NCI-H2107 treated with DMSO at 0.1 percent for 48 hours (cell line): ENCODE measurements around the gene SH3BGR.
A peak's percentile ranks its signal among the peaks of the same experiment; 100 is the strongest.

Experiments used
- DNase-seq: peaks from one replicate; lab custom pipeline; 2025; ENCODE audit not compliant: unreplicated experiment; lab: John Stamatoyannopoulos, UW

The SH3BGR gene

DNA sequence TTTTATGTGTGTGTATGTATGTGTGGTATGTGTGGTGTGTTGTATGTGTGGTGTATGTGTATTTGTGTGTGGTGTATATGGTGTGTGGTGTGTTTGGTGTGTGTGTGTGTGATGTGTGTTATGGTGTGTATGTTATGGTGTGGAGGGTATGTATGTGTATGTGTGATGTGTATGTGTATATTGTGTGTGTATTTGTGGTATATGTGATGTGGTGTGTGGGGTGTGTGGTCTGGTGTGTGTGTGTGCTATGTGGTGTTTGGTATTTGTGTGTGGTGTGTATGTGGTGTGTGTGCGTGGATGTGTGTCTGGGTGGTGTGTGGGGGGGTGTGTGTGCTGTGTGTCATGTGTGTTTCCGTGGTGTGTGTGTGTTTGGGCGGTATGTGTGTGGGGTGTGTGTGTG, 59.3 kb downstream of the SH3BGR start:
- no peak for DNase-seq

DNA sequence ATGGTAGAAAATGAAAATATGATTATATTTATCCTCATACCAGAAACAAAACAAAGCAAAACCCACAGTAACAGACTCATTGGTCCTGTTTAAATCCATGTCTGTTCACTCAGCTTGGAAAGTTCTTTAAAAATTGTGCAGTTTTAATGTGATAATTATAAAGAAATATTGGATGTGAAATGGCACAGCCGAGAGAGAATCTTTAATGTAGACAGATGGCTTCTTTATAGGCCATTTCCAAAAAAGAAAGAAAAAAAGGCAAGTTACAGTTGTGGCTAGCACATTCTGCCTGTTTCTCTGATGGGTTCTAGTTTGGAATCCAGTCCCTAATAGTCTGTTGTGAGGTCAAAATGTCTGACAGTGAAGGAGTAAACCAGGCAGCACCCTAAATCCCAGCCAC, 62.0 kb downstream of the SH3BGR start:
- no peak for DNase-seq

DNA sequence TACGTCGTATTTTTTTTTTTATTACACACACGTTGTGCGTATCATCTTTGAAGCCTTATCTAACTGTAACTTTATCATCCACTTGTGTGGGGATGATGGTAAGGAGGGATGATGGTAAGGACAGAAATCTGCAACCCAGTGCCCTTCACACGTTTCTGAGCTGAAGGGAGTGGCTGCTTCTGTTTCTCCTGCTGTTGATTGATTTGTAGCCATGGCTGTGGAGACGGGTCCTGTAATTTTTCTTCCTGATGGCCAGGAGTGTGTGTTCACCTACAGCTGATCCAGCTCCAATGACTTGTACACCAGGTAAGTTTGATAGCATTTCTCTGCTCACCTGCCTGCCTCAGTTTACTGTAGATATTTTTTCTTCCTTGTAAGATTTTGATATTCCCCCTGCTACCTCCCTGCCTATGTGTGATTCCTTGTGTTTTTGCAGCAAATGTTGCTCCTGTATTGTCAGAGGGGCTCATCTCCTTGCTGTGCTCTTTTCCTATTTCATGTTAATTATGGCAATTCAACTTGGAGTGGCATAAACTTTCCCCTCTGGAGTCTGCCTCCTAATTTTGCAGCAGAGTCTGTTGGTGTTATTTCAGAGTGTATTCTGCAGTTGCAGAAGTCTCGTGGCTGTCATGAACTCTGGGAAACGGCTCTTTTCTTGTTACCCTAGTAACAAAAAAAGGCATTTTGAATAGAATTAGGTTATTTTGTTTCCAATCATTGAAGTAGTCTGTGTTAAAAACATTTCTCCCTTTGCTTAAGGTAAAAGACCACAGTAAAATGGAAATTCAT, 64.1 kb downstream of the SH3BGR start:
- DNase-seq, result no peak

DNA sequence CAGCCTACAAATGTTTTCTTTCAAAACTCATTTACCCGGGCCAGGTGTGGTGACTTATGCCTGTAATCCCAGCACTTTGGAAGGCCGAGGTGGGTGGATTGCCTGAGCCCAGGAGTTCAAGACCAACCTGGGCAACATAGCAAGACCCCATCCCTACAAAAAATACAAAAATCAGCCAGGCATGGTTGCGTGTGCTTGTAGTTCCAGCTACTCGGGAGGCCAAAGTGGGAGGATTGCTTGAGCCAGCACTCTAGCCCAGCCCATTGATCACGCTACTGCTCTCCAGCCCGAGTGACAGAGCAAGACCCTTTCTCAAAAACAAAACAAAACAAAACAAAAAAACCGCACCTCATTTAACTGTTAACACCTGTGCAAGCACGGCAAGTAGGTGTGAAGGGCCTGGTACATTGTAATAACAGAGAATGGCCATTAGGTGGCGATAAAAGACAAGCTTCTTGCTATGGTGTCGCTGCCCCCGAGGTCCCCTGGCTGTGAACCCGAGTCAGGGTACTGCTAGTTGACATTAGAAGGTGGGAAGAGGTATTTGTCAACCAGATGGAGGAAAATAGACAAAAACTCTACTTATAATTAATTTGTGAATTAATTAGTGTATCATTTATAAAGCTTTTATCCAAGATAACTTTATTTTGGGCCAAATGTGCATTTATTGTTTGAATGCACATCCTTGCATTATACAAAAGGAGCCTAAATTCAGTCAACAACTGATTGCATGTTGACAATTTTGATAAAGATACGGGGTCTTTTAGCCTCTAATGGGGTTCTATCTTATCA, 66.5 kb downstream of the SH3BGR start:
- DNase-seq, result peak; percentile 82

DNA sequence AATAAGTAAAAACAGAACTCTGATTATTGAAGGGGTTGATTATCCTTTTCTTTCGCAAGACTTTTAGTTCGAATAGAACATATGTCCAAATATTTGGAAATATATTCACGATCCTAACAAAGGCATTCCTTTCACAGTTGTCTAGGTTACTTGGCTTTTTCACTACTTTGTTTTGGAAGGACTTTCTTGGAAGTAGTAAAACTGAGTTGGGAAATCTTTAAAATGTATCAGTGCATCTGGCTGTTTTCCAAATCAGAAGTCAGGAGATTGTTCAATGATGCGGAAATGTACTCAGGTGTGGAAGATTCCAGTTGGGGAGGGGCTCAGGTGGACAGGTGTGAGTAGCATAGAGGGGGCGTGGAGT, 67.1 kb downstream of the SH3BGR start:
- DNase-seq, result no peak

GRCh38 chr21:39519835-39520234, 68.1 kb downstream of the SH3BGR start:
- DNase-seq, result no peak

DNA sequence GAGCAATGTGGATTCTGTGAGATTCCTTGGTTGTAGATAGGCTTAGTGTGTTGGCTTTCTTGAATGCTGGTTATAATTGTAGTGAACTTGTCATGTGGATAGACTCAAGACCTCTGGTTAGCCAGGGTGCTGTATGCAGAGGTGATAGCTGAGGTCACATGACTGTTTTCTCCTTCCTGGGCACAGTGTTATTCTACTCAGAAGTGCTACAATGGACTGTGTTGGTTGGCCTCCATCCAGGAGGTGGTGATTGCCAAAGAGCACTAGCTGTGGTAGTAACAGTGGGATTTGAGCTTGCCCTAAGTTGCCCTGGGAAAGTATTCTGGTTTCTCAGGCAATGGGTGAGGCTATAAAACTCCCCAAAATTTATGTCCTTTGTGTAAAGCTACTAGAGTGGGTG, 71.6 kb downstream of the SH3BGR start:
- DNase-seq, result no peak

DNA sequence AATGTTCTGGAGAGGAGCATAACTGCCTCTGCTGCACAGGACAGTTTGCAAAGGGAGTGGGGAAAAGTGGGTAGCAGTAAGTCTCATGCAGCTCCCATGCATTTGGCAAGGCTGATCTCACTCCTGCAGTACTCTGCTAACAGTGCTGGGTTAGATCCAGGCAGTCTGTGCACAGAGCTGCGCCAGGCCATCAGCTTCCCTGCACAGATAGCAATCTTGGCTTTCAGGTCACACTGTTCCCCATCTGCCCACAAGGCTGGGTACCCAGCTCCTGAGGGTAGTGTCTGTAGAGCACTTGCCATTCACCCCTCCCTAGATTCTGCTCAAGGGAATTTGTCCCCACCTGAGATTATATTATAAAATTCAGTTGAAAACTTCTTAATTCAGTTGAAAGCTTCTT, 72.1 kb downstream of the SH3BGR start:
- DNase-seq, result no peak

- DNase-seq, result peak; percentile 8
These were observed 73.4 kb downstream of the SH3BGR start for GRCh38 chr21:39525129-39525528.

DNA sequence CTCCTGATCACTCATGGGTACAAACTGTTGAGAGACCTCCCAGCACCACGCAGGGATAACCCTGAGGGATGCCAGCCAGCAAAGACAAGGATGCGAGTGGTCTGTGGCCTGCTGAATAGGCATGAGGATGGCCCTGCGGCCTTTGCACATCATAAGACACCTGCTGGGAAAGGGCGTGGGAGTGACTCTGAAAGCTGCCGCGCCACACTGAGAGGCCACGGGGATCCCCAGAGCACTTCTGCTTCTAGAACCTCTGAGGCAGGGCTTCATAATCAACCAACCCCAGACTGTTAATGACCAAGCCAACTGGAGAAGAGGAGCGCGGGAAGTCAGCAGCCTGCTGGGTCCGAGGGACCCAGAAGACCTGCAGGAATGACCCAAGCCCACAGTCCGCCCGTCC, 73.8 kb downstream of the SH3BGR start:
- no peak for DNase-seq

- DNase-seq, result no peak
These were observed 75.4 kb downstream of the SH3BGR start for GRCh38 chr21:39527067-39527595.

- no peak for DNase-seq
These were observed 76.1 kb downstream of the SH3BGR start for GRCh38 chr21:39527664-39528381.

DNA sequence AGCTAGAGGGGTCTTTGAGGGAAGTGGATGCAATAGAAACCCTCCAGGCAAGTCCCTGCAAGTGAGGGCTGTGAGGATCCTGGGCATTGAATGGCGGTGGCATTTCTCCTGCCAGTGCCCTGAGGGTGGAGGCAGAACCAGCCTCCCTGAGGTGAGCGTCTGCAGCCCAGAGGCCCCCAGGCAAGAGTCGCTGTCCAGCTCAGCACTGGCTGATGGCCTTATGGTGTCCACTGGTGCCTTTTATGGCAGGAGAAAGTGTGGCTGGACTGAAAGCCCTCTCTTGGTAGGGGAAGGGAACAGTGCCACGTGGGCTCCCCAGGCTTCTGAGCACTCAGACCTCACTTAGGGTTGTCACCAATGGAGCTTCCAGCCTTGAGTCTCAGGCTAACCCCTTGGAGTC, 77.3 kb downstream of the SH3BGR start:
- no peak for DNase-seq

DNA sequence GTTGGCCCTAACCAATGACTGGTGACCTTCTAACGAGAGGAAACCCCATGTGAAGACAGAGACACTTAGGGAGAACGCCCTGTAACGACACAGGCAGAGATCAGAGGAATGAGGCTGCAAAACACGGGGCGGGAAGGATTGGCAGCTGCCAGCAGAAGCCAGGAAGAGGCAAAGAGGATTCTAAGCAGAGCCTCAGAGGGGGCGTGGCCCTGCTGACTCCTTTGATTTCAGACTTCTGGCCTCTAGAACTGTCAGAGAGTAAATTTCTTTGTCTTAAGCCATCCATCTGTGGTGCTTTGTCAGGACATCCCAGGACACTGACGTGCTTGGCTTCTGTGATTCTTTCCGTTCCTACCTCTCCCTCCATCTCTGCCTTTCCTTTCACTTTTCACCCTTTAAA, 79.3 kb downstream of the SH3BGR start:
- DNase-seq, result no peak

- no peak for DNase-seq
These were observed 80.1 kb downstream of the SH3BGR start for GRCh38 chr21:39531840-39532239.

DNA sequence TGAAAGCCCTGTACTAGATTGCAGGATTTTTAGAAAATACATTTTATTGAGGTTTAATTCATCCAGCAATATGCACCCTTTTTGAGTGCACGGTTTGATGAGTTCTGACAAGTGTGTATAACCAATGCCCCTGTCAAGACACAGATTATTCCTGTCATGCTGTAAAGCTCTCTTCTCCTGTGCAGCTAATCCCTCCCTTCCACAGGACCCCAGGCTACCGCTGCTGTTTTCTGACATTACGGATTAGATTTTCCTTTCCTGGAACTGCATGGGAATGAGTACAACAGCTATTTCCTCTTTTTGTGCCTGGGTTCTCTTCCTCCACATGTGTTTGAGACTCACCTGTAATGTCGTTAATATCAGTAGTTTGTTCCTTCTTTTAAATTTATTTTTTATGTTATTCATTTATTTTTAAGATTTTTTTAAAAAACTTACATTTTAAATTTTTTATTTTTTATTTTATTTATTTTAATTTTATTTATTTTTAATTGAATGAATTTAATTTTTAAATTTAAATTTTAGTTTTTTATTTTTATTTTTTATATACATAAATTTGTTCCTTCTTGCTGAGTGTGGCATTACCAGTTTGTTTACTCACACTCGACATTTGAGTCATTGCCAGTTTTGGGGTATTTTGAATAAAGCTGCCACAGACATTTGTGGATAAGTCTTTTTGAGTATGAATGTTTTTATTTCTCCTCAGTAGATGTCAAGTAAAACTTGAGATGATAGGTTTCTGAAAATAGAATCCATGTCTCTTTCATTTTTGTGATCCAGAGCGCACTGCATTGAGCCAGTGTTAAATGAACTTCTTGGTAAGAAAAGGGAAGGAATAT, 82.0 kb downstream of the SH3BGR start:
- DNase-seq, result no peak

- no peak for DNase-seq
These were observed 84.1 kb downstream of the SH3BGR start for GRCh38 chr21:39535646-39536437.

DNA sequence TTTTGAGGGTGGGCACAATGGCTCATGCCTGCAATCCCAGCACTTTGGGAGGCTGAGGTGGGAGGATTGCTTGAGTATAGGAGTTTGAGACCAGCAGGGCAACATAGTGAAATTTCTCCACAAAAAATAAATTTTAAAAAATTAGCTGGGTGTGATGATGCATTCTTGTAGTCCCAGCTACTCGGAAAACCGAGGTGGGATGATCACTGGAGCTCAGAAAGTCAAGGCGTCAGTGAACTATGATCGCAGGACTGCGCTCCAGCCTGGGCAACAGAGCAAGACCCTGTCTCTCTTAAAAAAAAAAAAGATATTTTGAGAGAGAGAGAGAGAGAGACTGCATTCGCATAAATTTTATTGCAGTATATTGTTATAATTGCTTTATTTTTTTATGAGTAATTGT, 85.1 kb downstream of the SH3BGR start:
- DNase-seq, result no peak

DNA sequence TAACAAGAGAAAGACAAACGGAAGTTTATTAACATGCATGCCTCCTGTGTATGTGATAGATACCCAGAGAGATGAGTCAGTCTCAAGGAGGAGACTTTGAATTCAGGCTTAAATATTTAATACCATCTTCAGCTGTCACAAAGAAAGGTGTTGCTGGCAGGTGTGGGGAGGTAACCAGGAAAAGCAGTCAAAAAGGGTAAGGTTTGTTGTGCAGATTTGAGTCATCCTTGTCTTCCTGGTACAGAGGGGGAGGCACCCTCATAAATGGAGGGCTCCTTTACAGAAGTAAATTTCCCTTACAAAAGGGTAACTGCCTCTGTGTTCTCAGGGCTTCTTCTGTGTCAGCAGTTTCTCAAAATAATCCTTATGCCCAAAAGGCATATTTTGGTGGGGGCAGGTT, 85.8 kb downstream of the SH3BGR start:
- no peak for DNase-seq

DNA sequence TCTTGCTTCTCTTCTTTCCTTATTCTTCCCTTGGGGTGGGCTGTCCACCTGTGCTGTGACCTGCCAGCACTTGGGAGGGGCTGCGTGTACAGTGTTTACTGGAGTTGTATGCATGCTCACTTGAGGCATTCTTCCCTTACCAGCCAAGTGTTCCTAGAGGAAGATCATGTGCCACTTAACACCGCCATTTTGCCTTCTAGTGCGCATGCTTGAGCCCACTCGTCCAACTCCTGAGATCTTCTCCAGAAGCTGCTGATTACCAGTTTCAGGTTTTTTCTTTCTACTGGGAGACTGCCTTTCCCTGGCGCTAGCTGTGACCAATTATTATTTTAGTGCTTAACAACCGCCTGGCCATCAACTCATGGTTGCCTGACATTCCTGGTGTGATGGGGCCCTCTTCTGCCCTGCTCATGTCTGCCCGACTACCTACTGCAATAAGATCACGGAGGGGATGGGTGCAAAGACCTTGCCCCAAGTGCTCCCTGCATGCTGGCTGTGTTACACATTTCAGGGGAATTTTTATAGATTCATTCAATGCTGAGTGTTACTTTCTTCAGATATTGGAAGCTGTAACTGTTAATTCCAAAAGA, 86.8 kb downstream of the SH3BGR start:
- no peak for DNase-seq
